Transverse colon (tissue), 4 donors: ENCODE results near the gene CASK. TPM values are rescaled to one million over a fixed set of nuclear protein-coding genes. Genes with fewer than 3 reads are reported as not detected.

ENCODE experiments used
- DNase-seq: peaks from one replicate; pipeline ENCODE4 v3.0.0-alpha.2; 2019
- H3K27ac ChIP-seq, 4 donors: fragments of 200-600 bp; sonication (generic); 2 replicates each; pipeline ENCODE4 v1.5.1; 2016 to 2018; ENCODE audit warnings: inconsistent platforms in 4 of 4
- H3K27me3 ChIP-seq: fragments of 200-600 bp; sonication (generic); 2 replicates; pipeline ENCODE4 v1.5.1; 2017; ENCODE audit warnings: inconsistent platforms
- H3K36me3 ChIP-seq, 4 donors: fragments of 200-600 bp; sonication (generic); 2 replicates each; pipeline ENCODE4 v1.5.1; 2017 to 2019; ENCODE audit warnings: inconsistent platforms in 4 of 4
- H3K4me1 ChIP-seq, 4 donors: fragments of 200-600 bp; sonication (generic); 2 replicates each; pipeline ENCODE4 v1.5.1; 2017 to 2020; ENCODE audit warnings: inconsistent platforms in 4 of 4
- H3K4me3 ChIP-seq, 4 donors: fragments of 200-600 bp; sonication (generic); 1 replicate in 1 of 4; 2 replicates in 3 of 4; pipeline versions ENCODE4 v1.5.1 to v1.6.1; 2017 to 2019; ENCODE audit warnings: inconsistent platforms in 4 of 4
- H3K9me3 ChIP-seq, 2 donors: fragments of 200-600 bp; sonication (generic); 2 replicates each; pipeline ENCODE4 v1.5.1; 2017 to 2019; ENCODE audit warnings: inconsistent platforms in 2 of 2
- EP300 ChIP-seq: sonication (generic); formaldehyde crosslinking; IDR thresholded peaks from one replicate; pipeline ENCODE4 v1.6.1; 2017; ENCODE audit warnings: antibody characterized with exemption, low read depth
- POLR2A ChIP-seq: fragments of 450-650 bp; IDR thresholded peaks from one replicate; pipeline ENCODE4 v1.6.1; 2016; ENCODE audit warnings: antibody characterized with exemption, mild to moderate bottlenecking, moderate library complexity
- POLR2AphosphoS5 ChIP-seq, 3 donors: sonication (generic); formaldehyde crosslinking; IDR thresholded peaks; one replicate each; pipeline ENCODE4 v1.6.1; 2016; ENCODE audit warnings: antibody characterized with exemption in 3 of 3
- WGBS, 2 donors: methylation state at CpG; one replicate each; pipeline ENCODE4 v1.1.5; 2018; ENCODE audit warnings: low coverage in 1 of 2; 5-methylcytosine and 5-hydroxymethylcytosine counted together
- in situ Hi-C, 4 donors: fragments of 200-750 bp; cut with MboI; loops; one replicate each; pipeline versions ENCODE4 v1.15.0 to v1.15.1; 2017; ENCODE audit warnings: low sequenced_read_pairs in 3 of 4, low pct_ligation_motif_present in 1 of 4, low pct_unique_long_range_greater_than_20kb in 1 of 4
- intact Hi-C: fragments of 100-400 bp; cut with DNase I; formaldehyde crosslinking; loops from one replicate; pipeline ENCODE4 v1.15.1; 2023; ENCODE audit warnings: low total_unique reads
- total RNA-seq, 4 donors: library from RNA; depleted of rRNA; stranded (reverse); fragments of >200 nt; gene quantifications; one replicate each; pipeline ENCODE4 v1.1.0, GENCODE V29; 2016
- TF ChIP-seq, protein P1 (sequence below), 5 experiments: fragments of 200-600 bp in 3 of 5; fragments of 450-650 bp in 2 of 5; sonication (generic) in 3 of 5; IDR thresholded peaks; 1 replicate in 2 of 5; 2 replicates in 3 of 5; pipeline ENCODE4 v1.5.1; 2016 to 2017; ENCODE audit warnings: antibody characterized with exemption in 5 of 5, inconsistent platforms in 3 of 5, mild to moderate bottlenecking in 2 of 5, moderate library complexity in 1 of 5

CASK gene
- total RNA-seq, 4 donors from 2014 or later: 26.6 to 86.1 (median 56.3) TPM

DNA sequence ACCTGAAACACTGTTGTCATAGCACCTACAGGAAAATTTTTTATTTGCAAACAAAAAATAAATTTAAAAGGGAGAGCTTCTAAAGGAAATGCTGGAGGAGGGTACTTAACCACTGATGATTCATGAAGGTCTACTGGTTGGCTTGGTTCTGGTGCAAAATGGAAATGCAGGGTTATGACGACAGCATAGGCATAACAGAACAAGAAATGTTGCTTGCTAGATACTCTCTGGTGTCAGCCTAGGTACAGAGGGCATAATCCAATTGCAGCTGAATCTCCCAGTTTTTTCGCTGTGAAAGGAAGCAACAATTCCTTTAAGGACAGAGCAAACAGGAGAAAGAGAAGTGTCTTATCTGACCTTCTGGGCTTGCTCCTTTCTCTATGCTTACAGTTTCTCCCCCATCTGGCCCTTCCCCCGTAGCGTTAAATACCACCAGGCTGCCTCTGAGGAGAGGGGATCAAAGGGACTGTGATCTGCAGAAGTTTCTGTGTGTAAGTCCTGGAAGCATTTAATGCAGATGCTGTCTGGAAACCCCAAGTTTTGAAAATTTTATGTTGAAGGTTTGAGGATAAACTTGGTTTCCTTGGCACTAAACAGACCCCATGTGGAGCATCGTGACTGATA lies 23.7 kb upstream of the CASK start:
- Histone ChIP-seq H3K4me1 (peaks cover 0 to 7% (median 2%) of the 10 kb centered on the region in 4 donors), H3K4me3 (no peak overlapping the region), H3K36me3 (no peaks in the 10 kb centered on the region), H3K27me3 (no peaks in the 10 kb centered on the region), H3K27ac (peak overlapping the region; percentile 54 to 64 (median 58)), H3K9me3 (no peaks in the 10 kb centered on the region)
- DNase-seq: no peak
- 40 to 55% methylated on average over 2 to 5 of the region's 5 CpGs for WGBS, 2 donors
- TF ChIP-seq POLR2A (no peak), POLR2AphosphoS5 (IDR thresholded peaks at IDR 0.05) (no peak), EP300 (no peak)
- TF ChIP-seq, protein P1, sequence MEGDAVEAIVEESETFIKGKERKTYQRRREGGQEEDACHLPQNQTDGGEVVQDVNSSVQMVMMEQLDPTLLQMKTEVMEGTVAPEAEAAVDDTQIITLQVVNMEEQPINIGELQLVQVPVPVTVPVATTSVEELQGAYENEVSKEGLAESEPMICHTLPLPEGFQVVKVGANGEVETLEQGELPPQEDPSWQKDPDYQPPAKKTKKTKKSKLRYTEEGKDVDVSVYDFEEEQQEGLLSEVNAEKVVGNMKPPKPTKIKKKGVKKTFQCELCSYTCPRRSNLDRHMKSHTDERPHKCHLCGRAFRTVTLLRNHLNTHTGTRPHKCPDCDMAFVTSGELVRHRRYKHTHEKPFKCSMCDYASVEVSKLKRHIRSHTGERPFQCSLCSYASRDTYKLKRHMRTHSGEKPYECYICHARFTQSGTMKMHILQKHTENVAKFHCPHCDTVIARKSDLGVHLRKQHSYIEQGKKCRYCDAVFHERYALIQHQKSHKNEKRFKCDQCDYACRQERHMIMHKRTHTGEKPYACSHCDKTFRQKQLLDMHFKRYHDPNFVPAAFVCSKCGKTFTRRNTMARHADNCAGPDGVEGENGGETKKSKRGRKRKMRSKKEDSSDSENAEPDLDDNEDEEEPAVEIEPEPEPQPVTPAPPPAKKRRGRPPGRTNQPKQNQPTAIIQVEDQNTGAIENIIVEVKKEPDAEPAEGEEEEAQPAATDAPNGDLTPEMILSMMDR (IDR thresholded peaks at IDR 0.05): no peak
- intact Hi-C loops (no loop called here), in situ Hi-C loops (no loop called here)

DNA sequence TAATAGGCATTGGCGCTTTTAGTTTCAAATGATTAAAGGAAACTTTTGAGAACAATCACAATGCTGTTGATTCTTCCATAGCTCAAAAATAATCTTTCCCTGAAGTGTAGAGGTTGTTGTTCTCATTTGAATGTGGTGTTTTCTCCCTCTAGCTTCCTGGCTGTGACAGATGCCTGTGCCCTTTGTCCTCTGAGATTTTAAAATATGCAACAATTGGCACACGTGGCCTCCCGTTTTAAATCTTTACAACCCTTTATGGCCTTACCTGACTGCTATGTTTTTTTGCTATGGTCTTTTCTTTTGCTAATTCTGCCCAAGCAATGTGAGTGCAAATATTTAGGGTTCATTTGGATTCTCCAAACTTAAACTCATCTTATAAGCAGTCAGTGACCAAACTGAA lies 22.9 kb upstream of the CASK start:
- intact Hi-C loops: no loop called here
- TF ChIP-seq, protein P1 (IDR thresholded peaks at IDR 0.05): no peak
- TF ChIP-seq POLR2AphosphoS5 (IDR thresholded peaks at IDR 0.05) (peak in 1 of 3 donors; percentile 17), EP300 (no peak), POLR2A (peak; percentile 28)
- H3K4me3 ChIP-seq: no peak overlapping the region
- in situ Hi-C loops: no loop called here
- H3K9me3 ChIP-seq: no peaks in the 10 kb centered on the region
- no peaks in the 10 kb centered on the region for H3K27me3 ChIP-seq
- WGBS, 2 donors: 29 to 71% methylated on average over 1 to 3 of the region's 3 CpGs
- no peaks in the 10 kb centered on the region for H3K36me3 ChIP-seq
- peaks cover 0 to 7% (median 2%) of the 10 kb centered on the region in 4 donors for H3K4me1 ChIP-seq
- H3K27ac ChIP-seq: peak overlapping the region; percentile 54 to 78 (median 61)
- DNase-seq: peak; percentile 56

DNA sequence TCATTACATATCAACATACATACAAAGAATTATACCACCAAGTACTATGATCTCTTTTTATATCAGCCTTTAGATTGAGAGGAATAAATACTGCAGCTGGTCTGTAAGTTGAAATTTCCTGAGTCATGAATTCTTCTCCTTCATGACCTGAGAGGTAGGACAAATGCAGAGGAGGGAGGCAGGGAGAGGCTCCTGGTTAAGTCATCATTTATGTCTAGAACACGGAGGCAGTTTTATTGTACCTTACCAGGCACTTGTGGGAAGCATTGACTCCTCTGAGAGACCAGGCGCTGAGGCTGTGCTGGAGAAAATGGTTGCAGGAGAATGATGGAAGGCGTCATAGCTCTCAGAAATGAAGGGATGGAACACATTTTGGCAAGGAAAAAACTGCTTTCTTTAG lies 12.5 kb upstream of the CASK start:
- 66% methylated on average over 3 of the region's 3 CpGs; no CpG with 5 or more reads in 1 of the 2 donors for WGBS, 2 donors
- intact Hi-C loops (no loop called here), in situ Hi-C loops (no loop called here)
- Histone ChIP-seq H3K9me3 (no peaks in the 10 kb centered on the region), H3K27me3 (no peaks in the 10 kb centered on the region), H3K4me3 (no peak overlapping the region), H3K27ac (no peak overlapping the region), H3K36me3 (no peaks in the 10 kb centered on the region), H3K4me1 (no peaks in the 10 kb centered on the region)
- TF ChIP-seq, protein P1 (IDR thresholded peaks at IDR 0.05): no peak
- no peak for TF ChIP-seq POLR2A
- TF ChIP-seq POLR2AphosphoS5 (IDR thresholded peaks at IDR 0.05): no peak
- no peak for TF ChIP-seq EP300
- DNase-seq: no peak

DNA sequence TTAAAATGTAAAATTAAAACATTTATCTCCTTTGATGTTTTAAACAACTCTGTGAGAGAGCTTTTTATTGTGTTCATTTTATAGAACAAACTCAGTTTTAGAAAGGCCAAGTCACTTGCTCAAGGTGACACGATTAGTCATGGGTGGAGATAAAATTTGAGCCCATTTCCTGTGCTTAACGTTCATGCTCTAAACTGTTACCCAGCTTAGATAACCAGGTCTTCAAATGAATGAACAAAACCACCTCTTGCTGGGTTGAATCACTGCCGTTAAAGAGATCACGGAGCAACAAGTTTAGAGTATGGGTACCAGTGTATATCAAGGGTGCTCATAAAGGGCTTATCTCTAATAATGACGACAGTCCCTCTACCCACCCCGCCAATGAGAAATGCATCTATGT lies 10.2 kb upstream of the CASK start:
- H3K4me3 ChIP-seq: no peak overlapping the region
- no peak overlapping the region for H3K27ac ChIP-seq
- DNase-seq: no peak
- 48 to 77% methylated on average over 2 to 6 of the region's 6 CpGs for WGBS, 2 donors
- intact Hi-C loops (no loop called here), in situ Hi-C loops (no loop called here)
- H3K4me1 ChIP-seq: no peaks in the 10 kb centered on the region
- TF ChIP-seq POLR2A (no peak), POLR2AphosphoS5 (IDR thresholded peaks at IDR 0.05) (no peak), EP300 (no peak)
- TF ChIP-seq, protein P1 (IDR thresholded peaks at IDR 0.05): no peak
- no peaks in the 10 kb centered on the region for H3K36me3 ChIP-seq
- no peaks in the 10 kb centered on the region for H3K27me3 ChIP-seq
- H3K9me3 ChIP-seq: no peaks in the 10 kb centered on the region
